ENCODE results near the gene CDK6. TPM values are rescaled to one million over a fixed set of nuclear protein-coding genes. Genes with fewer than 3 reads are reported as not detected.

The CDK6 gene
- total and polyA plus RNA-seq, 2 experiments from 2014 or later = 7.4 to 23.7 TPM

DNA sequence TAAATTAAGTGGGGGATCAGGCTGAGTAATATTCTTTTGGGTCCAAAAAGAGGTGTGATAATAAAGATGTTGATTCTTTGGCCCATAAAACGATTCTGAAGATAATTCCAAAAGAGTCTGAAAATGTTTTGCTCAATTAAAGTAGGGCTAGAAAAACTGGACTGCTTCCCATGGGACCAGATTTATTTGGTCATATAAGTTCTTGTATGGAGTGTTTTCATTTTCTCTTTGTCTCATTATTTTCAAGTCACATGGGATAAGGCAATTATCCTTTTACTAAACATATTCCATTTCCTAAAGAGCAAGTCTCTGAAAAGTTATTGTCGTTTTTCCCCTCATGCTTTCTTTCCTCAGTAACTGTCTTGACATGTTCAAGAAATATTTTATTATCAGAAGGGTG, 41.5 kb downstream of the CDK6 start (continued):
- TF ChIP-seq, protein P1, sequence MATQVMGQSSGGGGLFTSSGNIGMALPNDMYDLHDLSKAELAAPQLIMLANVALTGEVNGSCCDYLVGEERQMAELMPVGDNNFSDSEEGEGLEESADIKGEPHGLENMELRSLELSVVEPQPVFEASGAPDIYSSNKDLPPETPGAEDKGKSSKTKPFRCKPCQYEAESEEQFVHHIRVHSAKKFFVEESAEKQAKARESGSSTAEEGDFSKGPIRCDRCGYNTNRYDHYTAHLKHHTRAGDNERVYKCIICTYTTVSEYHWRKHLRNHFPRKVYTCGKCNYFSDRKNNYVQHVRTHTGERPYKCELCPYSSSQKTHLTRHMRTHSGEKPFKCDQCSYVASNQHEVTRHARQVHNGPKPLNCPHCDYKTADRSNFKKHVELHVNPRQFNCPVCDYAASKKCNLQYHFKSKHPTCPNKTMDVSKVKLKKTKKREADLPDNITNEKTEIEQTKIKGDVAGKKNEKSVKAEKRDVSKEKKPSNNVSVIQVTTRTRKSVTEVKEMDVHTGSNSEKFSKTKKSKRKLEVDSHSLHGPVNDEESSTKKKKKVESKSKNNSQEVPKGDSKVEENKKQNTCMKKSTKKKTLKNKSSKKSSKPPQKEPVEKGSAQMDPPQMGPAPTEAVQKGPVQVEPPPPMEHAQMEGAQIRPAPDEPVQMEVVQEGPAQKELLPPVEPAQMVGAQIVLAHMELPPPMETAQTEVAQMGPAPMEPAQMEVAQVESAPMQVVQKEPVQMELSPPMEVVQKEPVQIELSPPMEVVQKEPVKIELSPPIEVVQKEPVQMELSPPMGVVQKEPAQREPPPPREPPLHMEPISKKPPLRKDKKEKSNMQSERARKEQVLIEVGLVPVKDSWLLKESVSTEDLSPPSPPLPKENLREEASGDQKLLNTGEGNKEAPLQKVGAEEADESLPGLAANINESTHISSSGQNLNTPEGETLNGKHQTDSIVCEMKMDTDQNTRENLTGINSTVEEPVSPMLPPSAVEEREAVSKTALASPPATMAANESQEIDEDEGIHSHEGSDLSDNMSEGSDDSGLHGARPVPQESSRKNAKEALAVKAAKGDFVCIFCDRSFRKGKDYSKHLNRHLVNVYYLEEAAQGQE (IDR thresholded peaks at IDR 0.05; ENCODE audit: unreplicated experiment) = no peak
- TF ChIP-seq ZNF114 (CRISPR knock-in tag; IDR thresholded peaks at IDR 0.05) (no peak), POLR2AphosphoS5 (IDR thresholded peaks at IDR 0.05; ENCODE audit: low read depth) (no peak)

DNA sequence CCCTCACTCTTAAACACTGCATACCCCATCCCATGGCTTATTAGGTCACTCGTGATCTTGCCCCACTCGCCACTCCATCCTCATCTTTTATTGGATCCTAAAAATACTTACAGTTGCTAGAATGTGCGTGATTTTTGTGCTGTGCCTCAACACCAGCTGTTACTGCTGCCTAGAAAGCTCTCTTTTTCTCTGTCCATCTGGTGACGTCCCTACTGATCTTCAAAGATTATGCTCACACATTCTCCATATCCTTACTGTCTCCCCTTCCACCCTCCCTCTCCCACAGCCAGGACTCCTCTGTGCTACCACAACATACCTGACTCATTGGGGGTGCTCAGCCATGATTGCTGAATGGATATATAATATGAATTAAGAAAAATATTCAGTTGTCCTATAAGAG, 42.0 kb downstream of the CDK6 start:
- Histone ChIP-seq H3K4me3 (no peak overlapping the region), H3K4me2 (no peak overlapping the region), H3K79me2 (replicated peaks; ENCODE audit: insufficient read depth) (peaks cover 37% of the 10 kb centered on the region), H3K27me3 (ENCODE audit: insufficient read depth) (no peaks in the 10 kb centered on the region), H3K4me1 (ENCODE audit: insufficient read depth) (peaks cover 18% of the 10 kb centered on the region), H4K20me1 (replicated peaks; ENCODE audit: insufficient read depth) (no peaks in the 10 kb centered on the region), H3F3A (replicated peaks; ENCODE audit: low read depth) (no peaks in the 10 kb centered on the region), H2AFZ (no peak overlapping the region), H3K27ac (ENCODE audit: low read depth) (no peak overlapping the region), H3K36me3 (ENCODE audit: insufficient read depth) (0 out of 2 replicates have a peak, but pooled peaks cover 3% of the 10 kb centered on the region), H3K9me2 (ENCODE audit: insufficient read depth) (peaks cover 1% of the 10 kb centered on the region)
- peaks cover 4% of the 10 kb centered on the region; the same call in 2 of the 3 replicates for H3K9me3 Mint-ChIP-seq
- DNase-seq (ENCODE audit: low spot score) = no peak
- peaks cover 5% of the 10 kb centered on the region; the same call in 2 of the 3 replicates for H3K36me3 Mint-ChIP-seq (ENCODE audit: low read depth)
- H3K27me3 Mint-ChIP-seq (ENCODE audit: insufficient read depth, low read depth, poor library complexity) = peaks cover 1% of the 10 kb centered on the region
- no peak overlapping the region for H3K4me3 Mint-ChIP-seq
- H3K4me1 Mint-ChIP-seq = peaks cover 8% of the 10 kb centered on the region; the same call in 2 of the 3 replicates
- no peak for ATAC-seq
- no peak overlapping the region for H3K27ac Mint-ChIP-seq
- TF ChIP-seq CREB1 (CRISPR knock-in tag; IDR thresholded peaks at IDR 0.05; ENCODE audit: low read depth) (no peak), ZNF114 (CRISPR knock-in tag; IDR thresholded peaks at IDR 0.05) (no peak), JUNB (IDR thresholded peaks at IDR 0.05; ENCODE audit: unreplicated experiment) (no peak), ZNF331 (CRISPR knock-in tag; IDR thresholded peaks at IDR 0.05; ENCODE audit: low read depth) (no peak), EZH2 (IDR thresholded peaks at IDR 0.05; ENCODE audit: low read depth, unreplicated experiment) (no peak), POLR2AphosphoS5 (IDR thresholded peaks at IDR 0.05; ENCODE audit: low read depth) (no peak), STAT1 (IDR thresholded peaks at IDR 0.05; ENCODE audit: unreplicated experiment) (no peak), NANOG (IDR thresholded peaks at IDR 0.05; ENCODE audit: borderline replicate concordance) (no peak)
- TF ChIP-seq, protein P2, sequence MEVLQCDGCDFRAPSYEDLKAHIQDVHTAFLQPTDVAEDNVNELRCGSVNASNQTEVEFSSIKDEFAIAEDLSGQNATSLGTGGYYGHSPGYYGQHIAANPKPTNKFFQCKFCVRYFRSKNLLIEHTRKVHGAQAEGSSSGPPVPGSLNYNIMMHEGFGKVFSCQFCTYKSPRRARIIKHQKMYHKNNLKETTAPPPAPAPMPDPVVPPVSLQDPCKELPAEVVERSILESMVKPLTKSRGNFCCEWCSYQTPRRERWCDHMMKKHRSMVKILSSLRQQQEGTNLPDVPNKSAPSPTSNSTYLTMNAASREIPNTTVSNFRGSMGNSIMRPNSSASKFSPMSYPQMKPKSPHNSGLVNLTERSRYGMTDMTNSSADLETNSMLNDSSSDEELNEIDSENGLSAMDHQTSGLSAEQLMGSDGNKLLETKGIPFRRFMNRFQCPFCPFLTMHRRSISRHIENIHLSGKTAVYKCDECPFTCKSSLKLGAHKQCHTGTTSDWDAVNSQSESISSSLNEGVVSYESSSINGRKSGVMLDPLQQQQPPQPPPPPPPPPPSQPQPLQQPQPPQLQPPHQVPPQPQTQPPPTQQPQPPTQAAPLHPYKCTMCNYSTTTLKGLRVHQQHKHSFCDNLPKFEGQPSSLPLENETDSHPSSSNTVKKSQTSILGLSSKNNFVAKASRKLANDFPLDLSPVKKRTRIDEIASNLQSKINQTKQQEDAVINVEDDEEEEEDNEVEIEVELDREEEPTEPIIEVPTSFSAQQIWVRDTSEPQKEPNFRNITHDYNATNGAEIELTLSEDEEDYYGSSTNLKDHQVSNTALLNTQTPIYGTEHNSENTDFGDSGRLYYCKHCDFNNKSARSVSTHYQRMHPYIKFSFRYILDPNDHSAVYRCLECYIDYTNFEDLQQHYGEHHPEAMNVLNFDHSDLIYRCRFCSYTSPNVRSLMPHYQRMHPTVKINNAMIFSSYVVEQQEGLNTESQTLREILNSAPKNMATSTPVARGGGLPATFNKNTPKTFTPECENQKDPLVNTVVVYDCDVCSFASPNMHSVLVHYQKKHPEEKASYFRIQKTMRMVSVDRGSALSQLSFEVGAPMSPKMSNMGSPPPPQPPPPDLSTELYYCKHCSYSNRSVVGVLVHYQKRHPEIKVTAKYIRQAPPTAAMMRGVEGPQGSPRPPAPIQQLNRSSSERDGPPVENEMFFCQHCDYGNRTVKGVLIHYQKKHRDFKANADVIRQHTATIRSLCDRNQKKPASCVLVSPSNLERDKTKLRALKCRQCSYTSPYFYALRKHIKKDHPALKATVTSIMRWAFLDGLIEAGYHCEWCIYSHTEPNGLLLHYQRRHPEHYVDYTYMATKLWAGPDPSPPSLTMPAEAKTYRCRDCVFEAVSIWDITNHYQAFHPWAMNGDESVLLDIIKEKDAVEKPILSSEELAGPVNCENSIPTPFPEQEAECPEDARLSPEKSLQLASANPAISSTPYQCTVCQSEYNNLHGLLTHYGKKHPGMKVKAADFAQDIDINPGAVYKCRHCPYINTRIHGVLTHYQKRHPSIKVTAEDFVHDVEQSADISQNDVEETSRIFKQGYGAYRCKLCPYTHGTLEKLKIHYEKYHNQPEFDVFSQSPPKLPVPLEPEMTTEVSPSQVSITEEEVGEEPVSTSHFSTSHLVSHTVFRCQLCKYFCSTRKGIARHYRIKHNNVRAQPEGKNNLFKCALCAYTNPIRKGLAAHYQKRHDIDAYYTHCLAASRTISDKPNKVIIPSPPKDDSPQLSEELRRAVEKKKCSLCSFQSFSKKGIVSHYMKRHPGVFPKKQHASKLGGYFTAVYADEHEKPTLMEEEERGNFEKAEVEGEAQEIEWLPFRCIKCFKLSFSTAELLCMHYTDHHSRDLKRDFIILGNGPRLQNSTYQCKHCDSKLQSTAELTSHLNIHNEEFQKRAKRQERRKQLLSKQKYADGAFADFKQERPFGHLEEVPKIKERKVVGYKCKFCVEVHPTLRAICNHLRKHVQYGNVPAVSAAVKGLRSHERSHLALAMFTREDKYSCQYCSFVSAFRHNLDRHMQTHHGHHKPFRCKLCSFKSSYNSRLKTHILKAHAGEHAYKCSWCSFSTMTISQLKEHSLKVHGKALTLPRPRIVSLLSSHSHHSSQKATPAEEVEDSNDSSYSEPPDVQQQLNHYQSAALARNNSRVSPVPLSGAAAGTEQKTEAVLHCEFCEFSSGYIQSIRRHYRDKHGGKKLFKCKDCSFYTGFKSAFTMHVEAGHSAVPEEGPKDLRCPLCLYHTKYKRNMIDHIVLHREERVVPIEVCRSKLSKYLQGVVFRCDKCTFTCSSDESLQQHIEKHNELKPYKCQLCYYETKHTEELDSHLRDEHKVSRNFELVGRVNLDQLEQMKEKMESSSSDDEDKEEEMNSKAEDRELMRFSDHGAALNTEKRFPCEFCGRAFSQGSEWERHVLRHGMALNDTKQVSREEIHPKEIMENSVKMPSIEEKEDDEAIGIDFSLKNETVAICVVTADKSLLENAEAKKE (CRISPR knock-in tag; IDR thresholded peaks at IDR 0.05) = no peak
- TF ChIP-seq, protein P3, sequence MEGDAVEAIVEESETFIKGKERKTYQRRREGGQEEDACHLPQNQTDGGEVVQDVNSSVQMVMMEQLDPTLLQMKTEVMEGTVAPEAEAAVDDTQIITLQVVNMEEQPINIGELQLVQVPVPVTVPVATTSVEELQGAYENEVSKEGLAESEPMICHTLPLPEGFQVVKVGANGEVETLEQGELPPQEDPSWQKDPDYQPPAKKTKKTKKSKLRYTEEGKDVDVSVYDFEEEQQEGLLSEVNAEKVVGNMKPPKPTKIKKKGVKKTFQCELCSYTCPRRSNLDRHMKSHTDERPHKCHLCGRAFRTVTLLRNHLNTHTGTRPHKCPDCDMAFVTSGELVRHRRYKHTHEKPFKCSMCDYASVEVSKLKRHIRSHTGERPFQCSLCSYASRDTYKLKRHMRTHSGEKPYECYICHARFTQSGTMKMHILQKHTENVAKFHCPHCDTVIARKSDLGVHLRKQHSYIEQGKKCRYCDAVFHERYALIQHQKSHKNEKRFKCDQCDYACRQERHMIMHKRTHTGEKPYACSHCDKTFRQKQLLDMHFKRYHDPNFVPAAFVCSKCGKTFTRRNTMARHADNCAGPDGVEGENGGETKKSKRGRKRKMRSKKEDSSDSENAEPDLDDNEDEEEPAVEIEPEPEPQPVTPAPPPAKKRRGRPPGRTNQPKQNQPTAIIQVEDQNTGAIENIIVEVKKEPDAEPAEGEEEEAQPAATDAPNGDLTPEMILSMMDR (conservative IDR thresholded peaks at IDR 0.05; ENCODE audit: low read depth in 2 of 2) = no peak
- TF ChIP-seq, protein P4, sequence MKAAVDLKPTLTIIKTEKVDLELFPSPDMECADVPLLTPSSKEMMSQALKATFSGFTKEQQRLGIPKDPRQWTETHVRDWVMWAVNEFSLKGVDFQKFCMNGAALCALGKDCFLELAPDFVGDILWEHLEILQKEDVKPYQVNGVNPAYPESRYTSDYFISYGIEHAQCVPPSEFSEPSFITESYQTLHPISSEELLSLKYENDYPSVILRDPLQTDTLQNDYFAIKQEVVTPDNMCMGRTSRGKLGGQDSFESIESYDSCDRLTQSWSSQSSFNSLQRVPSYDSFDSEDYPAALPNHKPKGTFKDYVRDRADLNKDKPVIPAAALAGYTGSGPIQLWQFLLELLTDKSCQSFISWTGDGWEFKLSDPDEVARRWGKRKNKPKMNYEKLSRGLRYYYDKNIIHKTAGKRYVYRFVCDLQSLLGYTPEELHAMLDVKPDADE (IDR thresholded peaks at IDR 0.05) = no peak
